Stimulated activated CD8-positive, alpha-beta memory T cell treated with anti-CD3 and anti-CD28 coated beads, Interleukin-4, amount 100 ng/mL, for 1 hour (primary cell): Measurements from ENCODE around the gene SNHG17.
"Not testable (repeated sequence)": the region's sequence is repeated elsewhere in the genome, so short reads cannot be mapped to it uniquely, and the experiment has no call there.

ENCODE experiments used
- DNase-seq, 2 donors: peaks; one replicate each; pipeline ENCODE4 v3.0.0-alpha.2; 2020; ENCODE audit warnings: low read depth in 2 of 2, low spot score in 1 of 2

Gene SNHG17

GRCh38 chr20:38447931-38448675 is 13.0 kb upstream of the SNHG17 start:
- DNase-seq, result no peak

GRCh38 chr20:38447251-38447661 is 12.1 kb upstream of the SNHG17 start:
- no peak for DNase-seq

GRCh38 chr20:38446441-38447209 is 11.5 kb upstream of the SNHG17 start:
- peak; percentile 83 to 86 for DNase-seq

- no peak for DNase-seq
Observed at GRCh38 chr20:38445901-38446425, 10.8 kb upstream of the SNHG17 start.

- no peak for DNase-seq
Observed at GRCh38 chr20:38445381-38445796, 10.3 kb upstream of the SNHG17 start.

- DNase-seq, result no peak
Observed at GRCh38 chr20:38441916-38442315, 6.8 kb upstream of the SNHG17 start.

- DNase-seq, result not testable (repeated sequence)
Observed at GRCh38 chr20:38441110-38441509, 6.0 kb upstream of the SNHG17 start.

GRCh38 chr20:38437796-38438195 is 2.7 kb upstream of the SNHG17 start:
- no peak for DNase-seq

- no peak for DNase-seq
Observed at GRCh38 chr20:38435555-38435939, 419 bp upstream of the SNHG17 start.

GRCh38 chr20:38434301-38434741 is 807 bp downstream of the SNHG17 start:
- no peak for DNase-seq

GRCh38 chr20:38433304-38433972 is 1.7 kb downstream of the SNHG17 start:
- DNase-seq, result no peak

- DNase-seq, result not testable (repeated sequence)
Observed at GRCh38 chr20:38432870-38433269, 2.3 kb downstream of the SNHG17 start.

GRCh38 chr20:38432292-38432691 is 2.8 kb downstream of the SNHG17 start:
- no peak for DNase-seq

- DNase-seq, result no peak
Observed at GRCh38 chr20:38430679-38431325, 4.3 kb downstream of the SNHG17 start.

GRCh38 chr20:38429301-38429700 is 5.8 kb downstream of the SNHG17 start:
- no peak for DNase-seq

GRCh38 chr20:38428800-38429199 is 6.3 kb downstream of the SNHG17 start:
- no peak for DNase-seq

- DNase-seq, result no peak
Observed at GRCh38 chr20:38427655-38428023, 7.5 kb downstream of the SNHG17 start.

- no peak for DNase-seq
Observed at GRCh38 chr20:38426006-38426897, 8.9 kb downstream of the SNHG17 start.

- no peak for DNase-seq
Observed at GRCh38 chr20:38424401-38424800, 10.7 kb downstream of the SNHG17 start.

- no peak for DNase-seq
Observed at GRCh38 chr20:38423541-38423940, 11.6 kb downstream of the SNHG17 start.
